H9 (cell line): ENCODE results near the gene TNFRSF1B. TPM values are rescaled to one million over a fixed set of nuclear protein-coding genes. Genes with fewer than 3 reads are reported as not detected.

Experiments used
- DNase-seq: peaks from one replicate; pipeline ENCODE4 v3.0.0-alpha.2; 2017
- H2AFZ ChIP-seq: one replicate; pipeline ENCODE4 v1.6.1; 2013; ENCODE audit warnings: mild to moderate bottlenecking, low read length, control low read depth, moderate library complexity
- H2AK5ac ChIP-seq: 2 replicates; pipeline ENCODE4 v1.6.1; 2013; ENCODE audit warnings: low read length, control low read depth, mixed read lengths; ENCODE audit not compliant: insufficient read length
- H2BK120ac ChIP-seq: one replicate; pipeline ENCODE4 v1.6.1; 2013; ENCODE audit warnings: low read depth, mild to moderate bottlenecking, low read length, control low read depth, inconsistent platforms; ENCODE audit not compliant: poor library complexity, severe bottlenecking
- H2BK12ac ChIP-seq: 2 replicates; pipeline ENCODE4 v1.6.1; 2013; ENCODE audit warnings: low read length, control low read depth, mixed read lengths, low read depth; ENCODE audit not compliant: insufficient read length
- H2BK15ac ChIP-seq: 2 replicates; pipeline ENCODE4 v1.6.1; 2013; ENCODE audit warnings: low read depth, low read length, control low read depth
- H2BK20ac ChIP-seq: one replicate; pipeline ENCODE4 v1.6.1; 2013; ENCODE audit warnings: low read depth, mild to moderate bottlenecking, low read length, control low read depth, inconsistent platforms; ENCODE audit not compliant: poor library complexity, severe bottlenecking
- H2BK5ac ChIP-seq: 2 replicates; pipeline ENCODE4 v1.6.1; 2013; ENCODE audit warnings: low read length, control low read depth, mixed read lengths; ENCODE audit not compliant: insufficient read length
- H3K14ac ChIP-seq: 2 replicates; pipeline ENCODE4 v1.6.1; 2013; ENCODE audit warnings: low read length, control low read depth; ENCODE audit not compliant: insufficient read depth
- H3K18ac ChIP-seq: 2 replicates; pipeline ENCODE4 v1.6.1; 2013; ENCODE audit warnings: low read depth, mild to moderate bottlenecking, mixed read lengths, low read length, control low read depth; ENCODE audit not compliant: insufficient read length
- H3K23ac ChIP-seq: 2 replicates; pipeline ENCODE4 v1.6.1; 2013; ENCODE audit warnings: low read length, control low read depth, mixed read lengths, low read depth; ENCODE audit not compliant: insufficient read length
- H3K23me2 ChIP-seq: 2 replicates; pipeline ENCODE4 v1.6.1; 2013; ENCODE audit warnings: low read depth, mild to moderate bottlenecking, mixed read lengths, low read length, control low read depth; ENCODE audit not compliant: insufficient read length, poor library complexity, severe bottlenecking
- H3K27ac ChIP-seq: 2 replicates; pipeline ENCODE4 v1.5.1; 2013; ENCODE audit warnings: low read length, control low read depth, mixed read lengths, low read depth; ENCODE audit not compliant: insufficient read length
- H3K27me3 ChIP-seq: 2 replicates; pipeline ENCODE4 v1.6.1; 2013; ENCODE audit warnings: low read length, control low read depth, inconsistent platforms; ENCODE audit not compliant: insufficient read depth
- H3K4ac ChIP-seq: 2 replicates; pipeline ENCODE4 v1.6.1; 2013; ENCODE audit warnings: low read depth, mild to moderate bottlenecking, control low read depth, inconsistent platforms, low read length, moderate library complexity
- H3K4me1 ChIP-seq: 2 replicates; pipeline ENCODE4 v1.6.1; 2013; ENCODE audit warnings: low read length, control low read depth, inconsistent platforms; ENCODE audit not compliant: insufficient read depth
- H3K4me2 ChIP-seq: 2 replicates; pipeline ENCODE4 v1.6.1; 2013; ENCODE audit warnings: low read length, control low read depth, mixed read lengths; ENCODE audit not compliant: insufficient read length, insufficient read depth
- H3K56ac ChIP-seq: 2 replicates; pipeline ENCODE4 v1.6.1; 2013; ENCODE audit warnings: low read depth, mild to moderate bottlenecking, mixed read lengths, low read length, control low read depth; ENCODE audit not compliant: insufficient read length
- H3K79me1 ChIP-seq: 2 replicates; pipeline ENCODE4 v1.6.1; 2013; ENCODE audit warnings: low read depth, mild to moderate bottlenecking, moderate library complexity, low read length, control low read depth, inconsistent platforms; ENCODE audit not compliant: insufficient read depth, poor library complexity, severe bottlenecking
- H3K79me2 ChIP-seq: 2 replicates; pipeline ENCODE4 v1.6.1; 2013; ENCODE audit warnings: low read length, control low read depth, inconsistent platforms; ENCODE audit not compliant: insufficient read depth
- H3K9ac ChIP-seq: 2 replicates; pipeline ENCODE4 v1.6.1; 2013; ENCODE audit warnings: low read length, control low read depth, mixed read lengths; ENCODE audit not compliant: insufficient read length; ENCODE audit errors: extremely low read depth
- H3K9me3 ChIP-seq: one replicate; pipeline ENCODE4 v1.6.1; 2013; ENCODE audit warnings: low read depth, low read length, inconsistent platforms; ENCODE audit not compliant: control insufficient read depth
- H3T11ph ChIP-seq: one replicate; pipeline ENCODE4 v1.6.1; 2013; ENCODE audit warnings: mild to moderate bottlenecking, low read length, control low read depth, inconsistent platforms
- H4K20me1 ChIP-seq: one replicate; pipeline ENCODE4 v1.6.1; 2013; ENCODE audit not compliant: control insufficient read depth, insufficient read length, insufficient read depth
- H4K5ac ChIP-seq: 2 replicates; pipeline ENCODE4 v1.6.1; 2013; ENCODE audit warnings: low read depth, mild to moderate bottlenecking, mixed read lengths, low read length, control low read depth; ENCODE audit not compliant: insufficient read length
- H4K8ac ChIP-seq: replicated peaks from 2 replicates; pipeline ENCODE4 v1.6.1; 2013; ENCODE audit warnings: low read length, control low read depth, mixed read lengths, low read depth; ENCODE audit not compliant: insufficient read length
- H4K91ac ChIP-seq: 2 replicates; pipeline ENCODE4 v1.6.1; 2013; ENCODE audit warnings: low read depth, mild to moderate bottlenecking, moderate library complexity, mixed read lengths, low read length, control low read depth; ENCODE audit not compliant: insufficient read length
- H3K27ac Mint-ChIP-seq, 3 experiments: 2 replicates in 2 of 3; 3 replicates in 1 of 3; pipeline ENCODE4 v1.8.0; 2020 to 2021; ENCODE audit warnings: mixed read lengths in 3 of 3, mild to moderate bottlenecking in 1 of 3, moderate library complexity in 1 of 3
- H3K27me3 Mint-ChIP-seq: 2 replicates; pipeline ENCODE4 v1.8.0; 2021; ENCODE audit warnings: low read depth, mild to moderate bottlenecking, moderate library complexity, mixed read lengths
- H3K36me3 Mint-ChIP-seq, 3 experiments: 2 replicates in 2 of 3; 3 replicates in 1 of 3; pipeline ENCODE4 v1.8.0; 2020 to 2021; ENCODE audit warnings: low read depth in 3 of 3, mixed read lengths in 3 of 3; ENCODE audit not compliant: insufficient read depth in 1 of 3
- H3K4me1 Mint-ChIP-seq, 2 experiments: 2 replicates each; pipeline ENCODE4 v1.8.0; 2020; ENCODE audit warnings: mixed read lengths in 2 of 2
- H3K4me3 Mint-ChIP-seq, 2 experiments: 2 replicates in 1 of 2; 3 replicates in 1 of 2; pipeline ENCODE4 v1.8.0; 2020 to 2021; ENCODE audit warnings: mild to moderate bottlenecking in 2 of 2, mixed read lengths in 2 of 2, moderate library complexity in 1 of 2
- H3K9me3 Mint-ChIP-seq, 2 experiments: 2 replicates in 1 of 2; 3 replicates in 1 of 2; pipeline ENCODE4 v1.8.0; 2020; ENCODE audit warnings: mild to moderate bottlenecking in 2 of 2, mixed read lengths in 2 of 2, moderate library complexity in 1 of 2
- WGBS: extraction: QIAGEN DNeasy Blood & Tissue Kit; methylation state at CpG from one replicate; pipeline ENCODE4 v1.1.7; 2013; ENCODE audit warnings: missing lambda C conversion rate, low lambda C conversion rate, mixed read lengths; ENCODE audit not compliant: insufficient read length; ENCODE audit errors: extremely low coverage; 5-methylcytosine and 5-hydroxymethylcytosine counted together
- total RNA-seq: library from RNA; stranded (reverse); gene quantifications from 2 replicates; pipeline ENCODE4 v1.2.1, GENCODE V29; 2021
- TF ChIP-seq, protein P1 (sequence below): fragments of 200-600 bp; sonication (generic); conservative IDR thresholded peaks from 3 replicates; pipeline ENCODE4 v1.8.0; 2021; ENCODE audit warnings: antibody characterized with exemption, mild to moderate bottlenecking

TNFRSF1B gene
- total RNA-seq, 1 experiment from 2014 or later: 0.57 TPM

- Histone ChIP-seq H2BK20ac (no peak overlapping the region), H4K5ac (no peak overlapping the region), H3K9ac (no peak overlapping the region), H2BK15ac (no peak overlapping the region), H3K79me2 (no peaks in the 10 kb centered on the region), H3K23me2 (no peaks in the 10 kb centered on the region), H4K8ac (no peak overlapping the region), H2BK120ac (no peak overlapping the region), H3K23ac (no peak overlapping the region), H3K56ac (no peak overlapping the region), H3K4me1 (peaks cover 8% of the 10 kb centered on the region; the same call in 1 of the 2 replicates), H4K91ac (no peak overlapping the region), H3K27me3 (no peaks in the 10 kb centered on the region; the same call in 1 of the 2 replicates), H2AFZ (no peak overlapping the region), H2AK5ac (no peak overlapping the region), H3K18ac (no peak overlapping the region), H4K20me1 (no peaks in the 10 kb centered on the region), H3K79me1 (no peaks in the 10 kb centered on the region), H3K9me3 (no peaks in the 10 kb centered on the region), H2BK12ac (no peak overlapping the region), H3K14ac (no peak overlapping the region), H3K4ac (no peak overlapping the region), H2BK5ac (no peak overlapping the region), H3K4me2 (no peak overlapping the region), H3K27ac (no peak overlapping the region), H3T11ph (no peak overlapping the region)
- Mint-ChIP-seq H3K36me3 (no peaks in the 10 kb centered on the region; a peak in 1 of 7 replicates), H3K4me1 (peaks cover 17 to 22% of the 10 kb centered on the region in 2 experiments), H3K9me3 (no peaks in the 10 kb centered on the region), H3K4me3 (no peak overlapping the region), H3K27me3 (peaks cover 22% of the 10 kb centered on the region), H3K27ac (no peak overlapping the region)
- no peak for DNase-seq
- TF ChIP-seq, protein P1, sequence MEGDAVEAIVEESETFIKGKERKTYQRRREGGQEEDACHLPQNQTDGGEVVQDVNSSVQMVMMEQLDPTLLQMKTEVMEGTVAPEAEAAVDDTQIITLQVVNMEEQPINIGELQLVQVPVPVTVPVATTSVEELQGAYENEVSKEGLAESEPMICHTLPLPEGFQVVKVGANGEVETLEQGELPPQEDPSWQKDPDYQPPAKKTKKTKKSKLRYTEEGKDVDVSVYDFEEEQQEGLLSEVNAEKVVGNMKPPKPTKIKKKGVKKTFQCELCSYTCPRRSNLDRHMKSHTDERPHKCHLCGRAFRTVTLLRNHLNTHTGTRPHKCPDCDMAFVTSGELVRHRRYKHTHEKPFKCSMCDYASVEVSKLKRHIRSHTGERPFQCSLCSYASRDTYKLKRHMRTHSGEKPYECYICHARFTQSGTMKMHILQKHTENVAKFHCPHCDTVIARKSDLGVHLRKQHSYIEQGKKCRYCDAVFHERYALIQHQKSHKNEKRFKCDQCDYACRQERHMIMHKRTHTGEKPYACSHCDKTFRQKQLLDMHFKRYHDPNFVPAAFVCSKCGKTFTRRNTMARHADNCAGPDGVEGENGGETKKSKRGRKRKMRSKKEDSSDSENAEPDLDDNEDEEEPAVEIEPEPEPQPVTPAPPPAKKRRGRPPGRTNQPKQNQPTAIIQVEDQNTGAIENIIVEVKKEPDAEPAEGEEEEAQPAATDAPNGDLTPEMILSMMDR: no peak
- WGBS: no CpG with 5 or more reads among the region's 2 CpGs
Measured at GRCh38 chr1:12161324-12161661, 5.5 kb upstream of the TNFRSF1B start.
